ENCODE measurements around the gene BCAS3. TPM values are rescaled to one million over a fixed set of nuclear protein-coding genes. Genes with fewer than 3 reads are reported as not detected.

Gene BCAS3
- total RNA-seq, 1 experiment from 2014 or later: 26.3 TPM

DNA sequence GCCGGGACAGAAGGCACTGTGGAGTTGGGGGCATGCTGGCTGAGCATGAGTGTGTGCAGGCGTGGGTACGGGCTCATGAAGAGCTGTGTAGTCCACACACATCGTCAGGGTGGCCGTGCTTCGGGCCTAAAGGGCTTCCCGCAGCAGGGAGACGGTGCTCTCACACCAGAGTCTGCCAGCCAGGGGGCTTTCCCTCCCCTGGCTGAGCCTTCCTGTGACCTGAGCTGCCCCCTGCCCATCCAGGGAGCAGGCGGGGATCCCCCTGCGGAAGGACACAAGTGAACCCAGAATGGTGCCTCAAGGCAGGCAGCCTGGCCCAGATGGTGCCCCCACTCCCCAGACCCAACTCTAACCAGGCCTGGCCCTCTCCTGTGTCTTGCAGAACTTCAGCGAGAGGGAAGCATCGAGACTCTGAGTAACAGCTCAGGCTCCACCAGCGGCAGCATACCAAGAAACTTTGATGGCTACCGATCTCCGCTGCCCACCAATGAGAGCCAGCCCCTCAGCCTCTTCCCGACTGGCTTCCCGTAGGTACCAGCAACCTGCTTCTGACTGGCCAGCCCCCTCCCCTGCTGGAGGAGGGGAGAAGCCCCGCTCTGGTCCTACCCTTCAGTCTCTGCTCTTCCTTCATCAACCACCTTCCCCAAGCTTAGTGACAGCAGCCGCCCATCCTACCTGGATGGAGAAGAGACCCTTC, 714.1 kb downstream of the BCAS3 start:
- peaks cover 12 to 17% of the 10 kb centered on the region in 2 experiments; a peak in 3 of 4 replicates for H3K4me1 ChIP-seq (ENCODE audit: control insufficient read depth in 1 of 2, insufficient read depth in 2 of 2, low read length in 2 of 2)
- TF ChIP-seq RAD21 (IDR thresholded peaks at IDR 0.05; ENCODE audit: low read depth) (no peak), POLR2A (IDR thresholded peaks at IDR 0.05; ENCODE audit: borderline replicate concordance, extremely low read depth, insufficient read depth, insufficient read length) (no peak), JUND (IDR thresholded peaks at IDR 0.05) (no peak), CEBPB (IDR thresholded peaks at IDR 0.05; ENCODE audit: low read depth) (no peak), ZNF274 (IDR thresholded peaks at IDR 0.05; ENCODE audit: low read depth, low read length) (no peak), ATF3 (IDR thresholded peaks at IDR 0.05) (no peak), POLR2AphosphoS5 (IDR thresholded peaks at IDR 0.05; ENCODE audit: low read depth, low read length) (no peak), SIN3A (IDR thresholded peaks at IDR 0.05; ENCODE audit: low read depth) (no peak), EZH2 (IDR thresholded peaks at IDR 0.05) (no peak), ZFX (IDR thresholded peaks at IDR 0.05) (no peak), TCF7L2 (IDR thresholded peaks at IDR 0.05; ENCODE audit: borderline replicate concordance, extremely low read depth, insufficient read depth, insufficient read length) (no peak), FOSL1 (IDR thresholded peaks at IDR 0.05; ENCODE audit: low read depth) (no peak)
- TF ChIP-seq, protein P1, sequence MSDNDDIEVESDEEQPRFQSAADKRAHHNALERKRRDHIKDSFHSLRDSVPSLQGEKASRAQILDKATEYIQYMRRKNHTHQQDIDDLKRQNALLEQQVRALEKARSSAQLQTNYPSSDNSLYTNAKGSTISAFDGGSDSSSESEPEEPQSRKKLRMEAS (IDR thresholded peaks at IDR 0.05): no peak
- no TSS peak for BruUV-seq (replicated peaks)
- H3K27me3 ChIP-seq (ENCODE audit: insufficient read depth, low read length): no peaks in the 10 kb centered on the region
- no peak for DNase-seq (ENCODE audit: low read depth, low spot score)
- intact Hi-C loops (cut with micrococcal nuclease): no loop called here
- no peaks in the 10 kb centered on the region for H3K36me3 ChIP-seq (ENCODE audit: control insufficient read depth in 1 of 2, insufficient read depth in 2 of 2, low read length in 2 of 2)
- no peak overlapping the region for H3K27ac ChIP-seq (ENCODE audit: low read depth, low read length)
- CTCF ChIA-PET: interaction anchor here (1.0 kb wide), 1 partner anchor 646 kb away, joined by 3 read pairs; no protein-coding TSS in a partner anchor
- no peaks in the 10 kb centered on the region for H3K9me2 ChIP-seq (ENCODE audit: insufficient read depth)
- RAD21 ChIA-PET (ENCODE audit: low non-redundant PET in 1 of 2, low total read pairs in 2 of 2, uncharacterized antibody in 2 of 2, unreplicated experiment in 2 of 2): no interaction called here
- H3K79me2 ChIP-seq (ENCODE audit: insufficient read depth, low read length): no peaks in the 10 kb centered on the region
- no peak overlapping the region for H3K4me3 ChIP-seq (replicated peaks in 1 of 2; ENCODE audit: low read depth in 1 of 2, low read length in 2 of 2)
- H4K20me1 ChIP-seq (ENCODE audit: insufficient read depth): no peaks in the 10 kb centered on the region
- no peak overlapping the region for H3K4me2 ChIP-seq (ENCODE audit: low read length)
- H2AFZ ChIP-seq (ENCODE audit: low read depth, low read length, poor library complexity, severe bottlenecking): no peak overlapping the region
- no peaks in the 10 kb centered on the region for H3K9me3 ChIP-seq (ENCODE audit: control insufficient read depth in 1 of 2, insufficient read depth in 1 of 2, low read depth in 1 of 2, low read length in 2 of 2)
- no peak for ATAC-seq
- POLR2A ChIA-PET: no interaction called here
- H3K9ac ChIP-seq (ENCODE audit: low read length): no peak overlapping the region

Measured in HCT116 (cell line).